ENCODE data around the gene TMPO. TPM values are rescaled to one million over a fixed set of nuclear protein-coding genes. Genes with fewer than 3 reads are reported as not detected.

The TMPO gene
- total RNA-seq, 1 experiment from 2014 or later: 212 TPM

DNA sequence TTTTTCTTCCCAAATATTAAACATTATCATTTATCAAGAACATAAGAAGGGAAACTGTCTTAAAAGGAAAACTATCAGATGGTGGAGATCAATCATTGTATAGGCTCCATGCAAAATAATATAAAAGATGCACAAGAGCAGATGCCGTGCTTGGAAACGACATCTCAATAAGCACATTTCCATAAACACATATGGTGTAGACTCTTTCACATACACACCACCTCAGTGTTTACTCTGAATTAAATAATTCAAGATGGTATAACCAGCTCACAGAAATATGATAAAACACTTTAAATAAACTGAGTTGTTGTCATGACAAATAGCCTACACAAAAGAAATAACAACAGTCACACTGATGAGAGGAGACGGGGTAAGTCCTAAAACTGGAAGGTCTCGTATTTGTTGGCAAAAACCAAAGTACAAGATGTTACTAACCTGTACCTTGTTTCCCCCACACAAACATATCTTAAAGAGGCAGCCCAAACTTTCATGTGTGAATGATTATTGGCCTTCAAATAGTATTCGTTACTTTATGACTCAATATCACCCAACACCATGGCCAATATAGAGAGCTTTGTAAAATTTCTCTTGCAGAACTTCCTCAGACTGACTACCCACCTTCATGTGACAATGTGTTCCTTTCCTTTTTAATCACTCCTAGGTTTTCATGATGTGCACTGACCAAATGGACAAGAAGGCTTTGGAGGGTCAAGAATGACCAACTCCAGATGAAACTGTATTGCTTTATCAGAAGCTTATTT lies 48.6 kb upstream of the TMPO start:
- Mint-ChIP-seq H3K4me3 (ENCODE audit: unreplicated experiment) (no peak overlapping the region), H3K27me3 (ENCODE audit: insufficient read depth, unreplicated experiment) (no peaks in the 10 kb centered on the region), H3K36me3 (ENCODE audit: insufficient read depth, unreplicated experiment) (no peaks in the 10 kb centered on the region), H3K4me1 (ENCODE audit: low read depth, unreplicated experiment) (no peaks in the 10 kb centered on the region), H3K9me3 (ENCODE audit: unreplicated experiment) (no peaks in the 10 kb centered on the region), H3K27ac (ENCODE audit: unreplicated experiment) (no peak overlapping the region)
- Histone ChIP-seq H3K36me3 (ENCODE audit: control insufficient read depth, insufficient read depth, low read length) (no peaks in the 10 kb centered on the region), H3K9me3 (no peaks in the 10 kb centered on the region), H3K27me3 (replicated peaks; ENCODE audit: control insufficient read depth, insufficient read depth, low read length) (no peaks in the 10 kb centered on the region), H3K4me3 (ENCODE audit: low read depth, low read length) (no peak overlapping the region), H3K4me1 (no peaks in the 10 kb centered on the region)
- DNase-seq: no peak
- ChIA-PET CTCF (no interaction called here), POLR2A (no interaction called here)
- intact Hi-C loops (cut with micrococcal nuclease; ENCODE audit: unreplicated experiment): no loop called here
- TF ChIP-seq, protein P1, sequence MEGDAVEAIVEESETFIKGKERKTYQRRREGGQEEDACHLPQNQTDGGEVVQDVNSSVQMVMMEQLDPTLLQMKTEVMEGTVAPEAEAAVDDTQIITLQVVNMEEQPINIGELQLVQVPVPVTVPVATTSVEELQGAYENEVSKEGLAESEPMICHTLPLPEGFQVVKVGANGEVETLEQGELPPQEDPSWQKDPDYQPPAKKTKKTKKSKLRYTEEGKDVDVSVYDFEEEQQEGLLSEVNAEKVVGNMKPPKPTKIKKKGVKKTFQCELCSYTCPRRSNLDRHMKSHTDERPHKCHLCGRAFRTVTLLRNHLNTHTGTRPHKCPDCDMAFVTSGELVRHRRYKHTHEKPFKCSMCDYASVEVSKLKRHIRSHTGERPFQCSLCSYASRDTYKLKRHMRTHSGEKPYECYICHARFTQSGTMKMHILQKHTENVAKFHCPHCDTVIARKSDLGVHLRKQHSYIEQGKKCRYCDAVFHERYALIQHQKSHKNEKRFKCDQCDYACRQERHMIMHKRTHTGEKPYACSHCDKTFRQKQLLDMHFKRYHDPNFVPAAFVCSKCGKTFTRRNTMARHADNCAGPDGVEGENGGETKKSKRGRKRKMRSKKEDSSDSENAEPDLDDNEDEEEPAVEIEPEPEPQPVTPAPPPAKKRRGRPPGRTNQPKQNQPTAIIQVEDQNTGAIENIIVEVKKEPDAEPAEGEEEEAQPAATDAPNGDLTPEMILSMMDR (IDR thresholded peaks at IDR 0.05; ENCODE audit: insufficient read depth in 1 of 2, low read depth in 1 of 2, low read length in 1 of 2, severe bottlenecking in 1 of 2, unreplicated experiment in 1 of 2): no peak
- BruUV-seq (replicated peaks): no TSS peak

DNA sequence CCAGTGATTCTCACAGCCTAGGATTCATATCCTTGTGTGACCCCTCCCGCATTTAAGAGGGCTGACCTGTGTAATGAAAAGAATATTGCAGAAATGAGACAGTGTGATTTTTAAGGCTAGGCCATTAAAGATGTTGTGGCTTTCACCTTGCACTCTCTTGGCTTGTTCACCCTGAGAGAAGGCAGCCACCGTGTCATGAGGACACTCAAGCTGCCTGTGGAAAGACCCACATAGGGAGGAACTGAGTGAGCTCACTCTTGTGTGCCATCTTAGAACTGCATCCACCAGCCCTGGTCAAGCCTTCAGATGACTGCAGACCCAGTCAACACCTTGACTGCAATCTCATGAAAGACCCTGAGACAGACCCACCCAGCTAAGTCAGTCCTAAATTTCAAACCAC lies 46.3 kb upstream of the TMPO start:
- H3K27me3 Mint-ChIP-seq (ENCODE audit: insufficient read depth, unreplicated experiment): no peaks in the 10 kb centered on the region
- ChIA-PET POLR2A (no interaction called here), CTCF (no interaction called here)
- no peaks in the 10 kb centered on the region for H3K36me3 ChIP-seq (ENCODE audit: control insufficient read depth, insufficient read depth, low read length)
- H3K4me1 Mint-ChIP-seq (ENCODE audit: low read depth, unreplicated experiment): no peaks in the 10 kb centered on the region
- no peak for DNase-seq
- no TSS peak for BruUV-seq (replicated peaks)
- no peak overlapping the region for H3K4me3 Mint-ChIP-seq (ENCODE audit: unreplicated experiment)
- H3K27me3 ChIP-seq (replicated peaks; ENCODE audit: control insufficient read depth, insufficient read depth, low read length): no peaks in the 10 kb centered on the region
- no peaks in the 10 kb centered on the region for H3K36me3 Mint-ChIP-seq (ENCODE audit: insufficient read depth, unreplicated experiment)
- TF ChIP-seq, protein P1 (IDR thresholded peaks at IDR 0.05; ENCODE audit: insufficient read depth in 1 of 2, low read depth in 1 of 2, low read length in 1 of 2, severe bottlenecking in 1 of 2, unreplicated experiment in 1 of 2): no peak
- H3K27ac Mint-ChIP-seq (ENCODE audit: unreplicated experiment): no peak overlapping the region
- H3K9me3 ChIP-seq: no peaks in the 10 kb centered on the region
- no peak overlapping the region for H3K4me3 ChIP-seq (ENCODE audit: low read depth, low read length)
- H3K9me3 Mint-ChIP-seq (ENCODE audit: unreplicated experiment): no peaks in the 10 kb centered on the region
- intact Hi-C loops (cut with micrococcal nuclease; ENCODE audit: unreplicated experiment): no loop called here
- H3K4me1 ChIP-seq: no peaks in the 10 kb centered on the region

DNA sequence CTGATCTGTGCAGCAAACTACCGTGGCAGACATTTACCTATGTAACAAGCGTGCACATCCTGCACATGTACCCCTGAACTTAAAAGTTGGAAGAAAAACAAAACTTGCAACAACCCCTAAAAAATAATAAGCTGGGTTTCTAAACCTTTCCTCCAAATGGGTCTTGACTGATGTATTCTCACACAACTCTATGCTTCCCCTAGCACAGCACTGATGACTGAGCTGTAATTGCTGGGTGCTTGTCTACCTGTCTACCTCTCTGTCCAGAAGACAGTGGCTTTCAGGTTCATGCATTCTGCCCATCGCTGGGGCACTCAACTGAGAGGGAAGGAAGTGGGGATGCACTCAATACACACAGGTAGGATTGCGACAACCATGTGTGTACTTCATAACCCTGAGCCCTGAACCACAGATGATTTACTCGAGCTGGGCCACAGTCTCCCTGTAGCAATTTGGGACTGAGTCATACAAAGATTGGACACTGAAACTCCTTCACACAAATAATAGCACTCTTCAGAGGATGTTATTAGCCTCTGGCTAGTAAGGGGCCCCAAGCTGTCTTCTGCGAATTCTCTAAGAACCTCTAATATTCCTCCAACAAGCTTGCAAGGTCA lies 44.8 kb upstream of the TMPO start:
- H3K4me1 ChIP-seq: peaks cover 4% of the 10 kb centered on the region; the same call in 1 of the 2 replicates
- Mint-ChIP-seq H3K4me3 (ENCODE audit: unreplicated experiment) (no peak overlapping the region), H3K9me3 (ENCODE audit: unreplicated experiment) (no peaks in the 10 kb centered on the region), H3K27me3 (ENCODE audit: insufficient read depth, unreplicated experiment) (no peaks in the 10 kb centered on the region), H3K4me1 (ENCODE audit: low read depth, unreplicated experiment) (peaks cover 10% of the 10 kb centered on the region), H3K27ac (ENCODE audit: unreplicated experiment) (no peak overlapping the region), H3K36me3 (ENCODE audit: insufficient read depth, unreplicated experiment) (no peaks in the 10 kb centered on the region)
- H3K36me3 ChIP-seq (ENCODE audit: control insufficient read depth, insufficient read depth, low read length): no peaks in the 10 kb centered on the region
- H3K9me3 ChIP-seq: no peaks in the 10 kb centered on the region
- ChIA-PET POLR2A (no interaction called here), CTCF (no interaction called here)
- DNase-seq: no peak
- no TSS peak for BruUV-seq (replicated peaks)
- H3K27me3 ChIP-seq (replicated peaks; ENCODE audit: control insufficient read depth, insufficient read depth, low read length): no peaks in the 10 kb centered on the region
- H3K4me3 ChIP-seq (ENCODE audit: low read depth, low read length): no peak overlapping the region
- intact Hi-C loops (cut with micrococcal nuclease; ENCODE audit: unreplicated experiment): no loop called here
- TF ChIP-seq, protein P1 (IDR thresholded peaks at IDR 0.05; ENCODE audit: insufficient read depth in 1 of 2, low read depth in 1 of 2, low read length in 1 of 2, severe bottlenecking in 1 of 2, unreplicated experiment in 1 of 2): no peak
